ENCODE measurements around the gene LRRC45.

The LRRC45 gene

DNA sequence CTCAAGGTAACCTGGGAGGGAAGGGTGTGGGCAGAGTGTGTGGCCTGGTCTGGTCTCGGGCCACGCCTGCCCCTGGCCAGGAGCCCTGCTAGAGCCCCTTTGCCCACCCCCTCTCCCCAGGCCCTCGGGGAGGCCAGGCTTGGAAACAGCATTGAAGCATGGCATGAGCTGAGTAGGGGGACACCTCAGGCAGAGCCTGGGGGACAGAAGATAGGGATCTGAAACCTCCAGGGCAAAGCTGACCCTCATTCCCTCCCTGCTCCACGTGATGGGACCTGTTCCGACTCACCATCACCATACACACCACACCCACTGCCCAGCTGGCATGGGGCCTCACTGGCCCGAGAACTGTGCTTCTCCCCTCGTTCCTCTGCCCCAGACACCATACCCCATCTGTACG, 26.0 kb downstream of the LRRC45 start:
- Histone ChIP-seq H3K27me3 (ENCODE audit: low read length) (no peaks in the 10 kb centered on the region), H4K20me1 (ENCODE audit: low read depth, low read length) (no peaks in the 10 kb centered on the region), H3K4me3 (ENCODE audit: insufficient read depth, low read length, poor library complexity, severe bottlenecking) (no peak overlapping the region), H3K9me3 (ENCODE audit: insufficient read depth, low read length) (no peaks in the 10 kb centered on the region), H2AFZ (ENCODE audit: low read depth, low read length, severe bottlenecking) (no peak overlapping the region), H3F3A (ENCODE audit: insufficient read depth) (no peaks in the 10 kb centered on the region), H3K9me2 (replicated peaks; ENCODE audit: insufficient read depth, low read length) (no peaks in the 10 kb centered on the region), H3K4me2 (ENCODE audit: low read depth, low read length, poor library complexity, severe bottlenecking) (no peak overlapping the region), H3K9ac (ENCODE audit: low read length) (no peak overlapping the region), H3K79me2 (ENCODE audit: insufficient read depth, low read length) (peaks cover 10% of the 10 kb centered on the region), H3K36me3 (ENCODE audit: low read length) (no peaks in the 10 kb centered on the region), H3K27ac (ENCODE audit: low read depth, low read length) (no peak overlapping the region)
- no peak for TF ChIP-seq EZH2phosphoT487 (conservative IDR thresholded peaks at IDR 0.05; ENCODE audit: low read length)
- TF ChIP-seq CTCF (IDR thresholded peaks at IDR 0.05; ENCODE audit: insufficient read depth, low read length, poor library complexity, severe bottlenecking): no peak

DNA sequence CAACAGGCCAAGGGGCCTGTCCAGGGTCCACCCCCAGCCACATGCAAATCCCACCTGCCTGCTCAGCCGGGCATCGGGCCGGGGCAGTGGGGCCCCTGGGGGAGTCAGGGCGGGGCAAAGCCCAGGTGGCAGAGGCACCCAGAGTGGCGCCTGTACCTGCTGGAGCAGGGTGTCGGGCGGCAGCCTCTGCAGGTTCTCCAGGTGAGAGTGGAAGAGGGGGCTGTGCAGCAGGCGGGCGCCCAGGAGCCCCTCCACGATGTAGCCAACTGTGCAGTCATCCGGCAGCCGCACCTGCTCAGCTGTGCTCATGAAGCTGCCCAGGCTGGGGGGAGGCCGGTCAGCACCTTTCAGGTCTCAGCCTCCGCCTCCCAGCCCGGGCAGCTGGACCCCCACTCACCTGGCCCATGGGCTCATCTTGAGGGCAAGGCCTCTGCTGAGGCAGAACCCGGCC, 26.4 kb downstream of the LRRC45 start:
- no peaks in the 10 kb centered on the region for H3F3A ChIP-seq (ENCODE audit: insufficient read depth)
- H3K9me2 ChIP-seq (replicated peaks; ENCODE audit: insufficient read depth, low read length): no peaks in the 10 kb centered on the region
- H3K9me3 ChIP-seq (ENCODE audit: insufficient read depth, low read length): no peaks in the 10 kb centered on the region
- H3K79me2 ChIP-seq (ENCODE audit: insufficient read depth, low read length): peaks cover 10% of the 10 kb centered on the region
- H3K27ac ChIP-seq (ENCODE audit: low read depth, low read length): no peak overlapping the region
- H3K4me2 ChIP-seq (ENCODE audit: low read depth, low read length, poor library complexity, severe bottlenecking): no peak overlapping the region
- H3K36me3 ChIP-seq (ENCODE audit: low read length): no peaks in the 10 kb centered on the region
- no peak overlapping the region for H3K9ac ChIP-seq (ENCODE audit: low read length)
- no peak overlapping the region for H2AFZ ChIP-seq (ENCODE audit: low read depth, low read length, severe bottlenecking)
- H3K4me3 ChIP-seq (ENCODE audit: insufficient read depth, low read length, poor library complexity, severe bottlenecking): no peak overlapping the region
- no peak for TF ChIP-seq CTCF (IDR thresholded peaks at IDR 0.05; ENCODE audit: insufficient read depth, low read length, poor library complexity, severe bottlenecking)
- no peak for TF ChIP-seq EZH2phosphoT487 (conservative IDR thresholded peaks at IDR 0.05; ENCODE audit: low read length)
- no peaks in the 10 kb centered on the region for H4K20me1 ChIP-seq (ENCODE audit: low read depth, low read length)
- no peaks in the 10 kb centered on the region for H3K27me3 ChIP-seq (ENCODE audit: low read length)

DNA sequence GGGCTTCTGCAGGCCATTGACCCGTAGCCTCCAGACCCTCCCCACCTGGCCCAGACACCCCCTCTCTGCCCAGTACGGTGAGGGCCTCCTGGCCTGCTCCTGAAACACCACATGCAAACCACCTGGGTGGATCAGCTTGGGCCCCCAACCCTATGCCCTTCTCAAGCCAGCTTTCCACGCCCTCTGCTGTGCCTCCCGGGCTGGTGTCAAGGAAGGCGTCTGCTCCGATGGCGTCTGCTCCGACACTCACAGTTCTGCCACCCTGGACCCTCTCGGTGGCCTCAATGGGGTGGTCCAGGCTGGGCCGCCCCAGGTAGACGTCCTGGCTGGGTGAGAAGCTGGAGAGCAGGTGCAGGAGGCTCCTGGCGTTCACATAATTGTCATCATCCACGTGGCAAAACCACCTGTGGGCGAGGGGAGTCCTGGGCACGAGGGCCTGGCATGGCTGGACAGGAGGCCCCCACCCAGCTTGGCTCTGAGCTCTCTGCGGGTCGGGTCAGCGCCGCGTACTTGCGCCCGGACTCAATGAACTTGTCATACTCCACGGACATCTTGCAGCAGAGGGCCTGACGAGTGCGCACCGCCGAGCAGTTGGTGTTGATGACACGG, 27.2 kb downstream of the LRRC45 start:
- H3K9ac ChIP-seq (ENCODE audit: low read length): no peak overlapping the region
- peaks cover 10% of the 10 kb centered on the region for H3K79me2 ChIP-seq (ENCODE audit: insufficient read depth, low read length)
- no peaks in the 10 kb centered on the region for H3K9me2 ChIP-seq (replicated peaks; ENCODE audit: insufficient read depth, low read length)
- H2AFZ ChIP-seq (ENCODE audit: low read depth, low read length, severe bottlenecking): no peak overlapping the region
- H4K20me1 ChIP-seq (ENCODE audit: low read depth, low read length): no peaks in the 10 kb centered on the region
- TF ChIP-seq CTCF (IDR thresholded peaks at IDR 0.05; ENCODE audit: insufficient read depth, low read length, poor library complexity, severe bottlenecking): no peak
- H3K36me3 ChIP-seq (ENCODE audit: low read length): no peaks in the 10 kb centered on the region
- no peaks in the 10 kb centered on the region for H3K9me3 ChIP-seq (ENCODE audit: insufficient read depth, low read length)
- H3K4me2 ChIP-seq (ENCODE audit: low read depth, low read length, poor library complexity, severe bottlenecking): no peak overlapping the region
- no peaks in the 10 kb centered on the region for H3F3A ChIP-seq (ENCODE audit: insufficient read depth)
- H3K27ac ChIP-seq (ENCODE audit: low read depth, low read length): no peak overlapping the region
- no peaks in the 10 kb centered on the region for H3K27me3 ChIP-seq (ENCODE audit: low read length)
- no peak overlapping the region for H3K4me3 ChIP-seq (ENCODE audit: insufficient read depth, low read length, poor library complexity, severe bottlenecking)
